Trophoblast cell (in vitro differentiated cells and primary cell): ENCODE data around the gene RAD23A.
"Not testable (repeated sequence)": the region's sequence is repeated elsewhere in the genome, so short reads cannot be mapped to it uniquely, and the experiment has no call there.

Experiments
- DNase-seq, 2 donors: peaks; one replicate each; pipeline ENCODE4 v3.0.0-alpha.2; 2016
- H2AFZ ChIP-seq: 2 replicates; pipeline ENCODE4 v1.6.1; 2013; ENCODE audit warnings: low read length, moderate library complexity, mild to moderate bottlenecking; ENCODE audit not compliant: insufficient read depth, poor library complexity
- H2AK5ac ChIP-seq: 2 replicates; pipeline ENCODE4 v1.6.1; 2013; ENCODE audit warnings: mild to moderate bottlenecking, low read length
- H2BK120ac ChIP-seq: 2 replicates; pipeline ENCODE4 v1.6.1; 2013; ENCODE audit warnings: low read length, mild to moderate bottlenecking, moderate library complexity; ENCODE audit not compliant: insufficient read depth, poor library complexity
- H2BK12ac ChIP-seq: 2 replicates; pipeline ENCODE4 v1.6.1; 2013; ENCODE audit warnings: mild to moderate bottlenecking, low read length, moderate library complexity
- H2BK5ac ChIP-seq: 2 replicates; pipeline ENCODE4 v1.6.1; 2013; ENCODE audit warnings: low read length, low read depth, moderate library complexity, mild to moderate bottlenecking; ENCODE audit not compliant: poor library complexity
- H3K14ac ChIP-seq: 2 replicates; pipeline ENCODE4 v1.6.1; 2013; ENCODE audit warnings: mild to moderate bottlenecking, low read length
- H3K18ac ChIP-seq: 2 replicates; pipeline ENCODE4 v1.6.1; 2013; ENCODE audit warnings: mild to moderate bottlenecking, low read length
- H3K23ac ChIP-seq: 2 replicates; pipeline ENCODE4 v1.6.1; 2013; ENCODE audit warnings: low read length
- H3K27ac ChIP-seq: 2 replicates; pipeline ENCODE4 v1.5.1; 2013; ENCODE audit warnings: low read depth, mild to moderate bottlenecking, inconsistent platforms, low read length, moderate library complexity
- H3K27me3 ChIP-seq: 2 replicates; pipeline ENCODE4 v1.6.1; 2013; ENCODE audit warnings: inconsistent platforms, mild to moderate bottlenecking, low read length, moderate library complexity; ENCODE audit not compliant: insufficient read depth
- H3K36me3 ChIP-seq, 2 experiments: 1 replicate in 1 of 2; 2 replicates in 1 of 2; pipeline ENCODE4 v1.6.1; 2013; ENCODE audit warnings: low read length in 2 of 2, mild to moderate bottlenecking in 2 of 2, moderate library complexity in 1 of 2; ENCODE audit not compliant: insufficient read depth in 2 of 2, control insufficient read depth in 1 of 2
- H3K4ac ChIP-seq: 2 replicates; pipeline ENCODE4 v1.6.1; 2013; ENCODE audit warnings: low read depth, mild to moderate bottlenecking, low read length, moderate library complexity
- H3K4me1 ChIP-seq, 2 experiments: 1 replicate in 1 of 2; 2 replicates in 1 of 2; pipeline ENCODE4 v1.6.1; 2013; ENCODE audit warnings: low read length in 2 of 2, mild to moderate bottlenecking in 2 of 2, moderate library complexity in 1 of 2; ENCODE audit not compliant: insufficient read depth in 2 of 2, control insufficient read depth in 1 of 2
- H3K4me2 ChIP-seq: 2 replicates; pipeline ENCODE4 v1.6.1; 2013; ENCODE audit warnings: inconsistent platforms, mild to moderate bottlenecking, low read length, moderate library complexity
- H3K4me3 ChIP-seq: 2 replicates; pipeline ENCODE4 v1.5.1; 2013; ENCODE audit warnings: mild to moderate bottlenecking, low read depth, low read length, inconsistent platforms
- H3K79me1 ChIP-seq: one replicate; pipeline ENCODE4 v1.6.1; 2013; ENCODE audit warnings: low read length
- H3K79me2 ChIP-seq: 2 replicates; pipeline ENCODE4 v1.6.1; 2013; ENCODE audit warnings: low read length, mild to moderate bottlenecking; ENCODE audit not compliant: control insufficient read depth, insufficient read depth, poor library complexity
- H3K9ac ChIP-seq: 2 replicates; pipeline ENCODE4 v1.6.1; 2013; ENCODE audit warnings: mild to moderate bottlenecking, low read length
- H3K9me3 ChIP-seq: 2 replicates; pipeline ENCODE4 v1.6.1; 2013; ENCODE audit warnings: low read depth, mild to moderate bottlenecking, control low read depth, inconsistent platforms, low read length; ENCODE audit not compliant: insufficient read depth
- H4K12ac ChIP-seq: 2 replicates; pipeline ENCODE4 v1.6.1; 2013; ENCODE audit warnings: low read depth, mild to moderate bottlenecking, low read length, moderate library complexity
- H4K8ac ChIP-seq: 2 replicates; pipeline ENCODE4 v1.6.1; 2013; ENCODE audit warnings: low read depth, mild to moderate bottlenecking, low read length, moderate library complexity
- H4K91ac ChIP-seq: one replicate; pipeline ENCODE4 v1.6.1; 2013; ENCODE audit warnings: low read depth, mild to moderate bottlenecking, low read length, moderate library complexity
- WGBS: extraction: QIAGEN DNeasy Blood & Tissue Kit; methylation state at CpG from one replicate; pipeline ENCODE4 v1.1.7; 2013; ENCODE audit warnings: missing lambda C conversion rate; ENCODE audit not compliant: insufficient read length, insufficient coverage; ENCODE audit errors: extremely low coverage; 5-methylcytosine and 5-hydroxymethylcytosine counted together

RAD23A gene

DNA sequence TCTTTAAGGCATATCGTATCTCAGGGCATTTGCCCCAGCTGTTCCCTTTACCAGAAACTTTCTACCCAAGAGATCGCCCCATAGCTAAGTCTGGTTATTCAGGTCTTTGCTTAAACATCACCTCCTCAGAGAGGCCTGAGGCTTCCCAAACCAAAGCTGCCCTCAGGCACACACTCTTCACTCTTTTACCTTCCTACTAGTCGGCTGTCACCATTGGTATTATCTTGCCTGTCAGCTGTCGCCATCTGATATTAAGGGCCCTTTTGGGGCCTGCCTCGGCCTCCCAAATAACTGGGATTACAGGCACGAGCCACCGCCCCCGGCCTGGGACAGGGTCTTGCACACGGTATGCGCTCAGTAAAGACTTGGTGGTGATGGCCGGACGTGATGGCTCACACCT, 10.3 kb downstream of the RAD23A start:
- Histone ChIP-seq H3K4ac (peak overlapping the region; percentile 51), H3K4me2 (peak overlapping the region; percentile 90), H3K4me3 (no peak overlapping the region), H3K79me1 (peaks cover 6% of the 10 kb centered on the region), H3K23ac (no peak overlapping the region), H3K18ac (peak overlapping the region; percentile 43), H4K8ac (no peak overlapping the region), H2AK5ac (peak overlapping the region; percentile 15), H3K9ac (peak overlapping the region; percentile 31), H3K79me2 (peaks cover 5% of the 10 kb centered on the region), H4K12ac (no peak overlapping the region), H3K36me3 (peaks cover 31 to 36% of the 10 kb centered on the region in 2 experiments), H3K27me3 (no peaks in the 10 kb centered on the region), H4K91ac (no peak overlapping the region), H2BK120ac (no peak overlapping the region), H3K4me1 (peaks cover 4 to 7% of the 10 kb centered on the region in 2 experiments), H3K9me3 (peaks cover 2% of the 10 kb centered on the region), H3K27ac (no peak overlapping the region), H2BK5ac (no peak overlapping the region), H2AFZ (no peak overlapping the region), H2BK12ac (no peak overlapping the region), H3K14ac (no peak overlapping the region)
- no CpG with 5 or more reads among the region's 12 CpGs for WGBS
- peak in 1 of 2 donors; percentile 39 for DNase-seq

DNA sequence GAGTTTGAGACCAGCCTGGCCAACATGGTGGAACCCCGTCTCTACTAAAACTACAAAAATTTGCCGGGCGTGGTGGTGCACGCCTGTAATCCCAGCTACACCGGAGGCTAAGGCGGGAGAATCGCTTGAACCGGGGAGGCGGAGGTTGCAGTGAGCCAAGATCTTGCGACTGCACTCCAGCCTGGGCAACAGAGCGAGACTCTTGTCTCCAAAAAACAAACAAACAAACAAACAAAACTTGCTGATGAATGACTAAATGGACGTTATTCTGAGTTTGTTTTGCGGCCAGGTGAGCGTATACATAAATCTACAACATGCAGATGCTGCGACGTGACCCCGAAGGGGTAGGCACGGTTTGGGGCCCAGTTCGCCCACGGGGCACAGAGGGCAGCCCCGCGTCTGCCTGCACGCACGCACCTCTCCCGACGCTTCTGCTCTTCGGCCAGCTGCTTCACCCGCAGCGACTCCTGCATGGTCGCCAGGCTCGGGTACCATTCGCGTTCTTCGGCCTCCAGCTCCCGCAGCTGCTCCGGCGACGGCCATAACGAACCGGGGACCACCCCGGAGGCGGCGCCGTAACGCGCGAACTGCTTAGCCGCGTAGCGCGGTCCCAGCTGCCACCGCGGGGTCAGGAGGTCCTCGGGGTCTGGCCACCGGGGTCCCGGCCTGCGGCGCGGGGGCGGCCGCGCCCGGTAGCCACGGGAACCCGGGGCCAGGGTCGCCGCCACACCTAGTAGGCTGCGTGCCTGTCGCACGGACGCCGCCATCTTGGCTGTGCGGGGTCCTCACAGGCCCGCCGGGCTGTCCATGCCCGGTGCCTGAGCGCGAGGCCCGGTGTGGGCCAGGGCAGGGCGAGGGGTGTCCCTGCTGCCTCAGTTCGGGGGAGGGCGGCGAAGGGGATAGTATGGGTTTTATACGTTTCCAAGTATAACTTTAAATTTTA, 11.1 kb downstream of the RAD23A start, which contains the start of gene GADD45GIP1:
TSS of gene GADD45GIP1 (minus strand) at position 778 of the 943 bp plus-strand sequence. CDS start at position 767, 11 bp downstream.
- Histone ChIP-seq H3K36me3 (peaks cover 26 to 30% of the 10 kb centered on the region in 2 experiments), H3K4me3 (peak within 1 kb of the TSS; percentile 97), H3K14ac (peak within 1 kb of the TSS; percentile 61), H3K4ac (peak within 1 kb of the TSS; percentile 96), H2BK5ac (peak within 1 kb of the TSS; percentile 91), H3K27ac (peak within 1 kb of the TSS; percentile 91), H3K9ac (peak within 1 kb of the TSS; percentile 96), H3K23ac (no peak within 1 kb of the TSS), H3K9me3 (peaks cover 2% of the 10 kb centered on the region), H4K91ac (peak within 1 kb of the TSS; percentile 93), H2AK5ac (peak within 1 kb of the TSS; percentile 19), H3K4me2 (peak within 1 kb of the TSS; percentile 90), H2BK120ac (peak within 1 kb of the TSS; percentile 1), H4K8ac (peak within 1 kb of the TSS; percentile 77), H3K4me1 (peaks cover 4 to 7% of the 10 kb centered on the region in 2 experiments), H2BK12ac (no peak within 1 kb of the TSS), H3K79me2 (peaks cover 5% of the 10 kb centered on the region), H2AFZ (peak within 1 kb of the TSS; percentile 44), H4K12ac (peak within 1 kb of the TSS; percentile 78), H3K18ac (peak within 1 kb of the TSS; percentile 43), H3K27me3 (no peaks in the 10 kb centered on the region), H3K79me1 (peaks cover 6% of the 10 kb centered on the region)
- peak; percentile 65 to 83 for DNase-seq
- whole genome bisulfite sequencing: no CpG with 5 or more reads among the region's 84 CpGs

DNA sequence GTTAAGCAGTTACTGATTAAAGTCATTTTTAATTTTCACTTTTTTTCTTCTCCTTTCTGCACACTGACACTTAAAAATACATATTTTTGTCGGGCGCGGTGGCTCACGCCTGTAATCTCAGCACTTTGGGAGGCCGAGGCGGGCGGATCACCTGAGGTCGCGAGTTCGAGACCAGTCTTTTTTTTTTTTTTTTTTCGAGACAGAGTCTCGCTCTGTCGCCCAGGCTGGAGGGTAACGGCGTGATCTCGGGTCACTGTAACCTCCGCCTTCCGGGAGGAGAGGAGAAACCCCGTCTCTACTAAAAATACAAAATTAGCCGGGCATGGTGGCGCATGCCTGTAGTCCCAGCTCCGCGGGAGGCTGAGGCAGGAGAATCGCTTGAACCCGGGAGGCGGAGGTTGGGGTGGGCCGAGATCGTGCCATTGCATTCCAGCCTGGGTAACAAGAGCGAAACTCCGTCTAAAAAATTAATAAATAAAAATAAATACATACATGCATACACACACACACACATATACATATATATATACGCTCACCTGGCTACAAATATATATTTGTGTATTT, 11.8 kb downstream of the RAD23A start:
- H2BK12ac ChIP-seq, H3K9ac ChIP-seq, H2AK5ac ChIP-seq, H3K9me3 ChIP-seq, H3K4me3 ChIP-seq, H3K27ac ChIP-seq, H3K79me1 ChIP-seq, H3K4me1 ChIP-seq, H2BK5ac ChIP-seq, DNase-seq, H3K79me2 ChIP-seq, H3K14ac ChIP-seq, H3K18ac ChIP-seq, H2BK120ac ChIP-seq, H3K23ac ChIP-seq, H3K27me3 ChIP-seq, H3K4ac ChIP-seq: not testable (repeated sequence)
- Histone ChIP-seq H3K36me3 (peaks cover 20 to 23% of the 10 kb centered on the region in 2 experiments), H3K4me2 (peak overlapping the region; percentile 90), H4K12ac (peak overlapping the region; percentile 78), H4K91ac (peak overlapping the region; percentile 93), H2AFZ (peak overlapping the region; percentile 44), H4K8ac (peak overlapping the region; percentile 77)
- WGBS: no CpG with 5 or more reads among the region's 31 CpGs

DNA sequence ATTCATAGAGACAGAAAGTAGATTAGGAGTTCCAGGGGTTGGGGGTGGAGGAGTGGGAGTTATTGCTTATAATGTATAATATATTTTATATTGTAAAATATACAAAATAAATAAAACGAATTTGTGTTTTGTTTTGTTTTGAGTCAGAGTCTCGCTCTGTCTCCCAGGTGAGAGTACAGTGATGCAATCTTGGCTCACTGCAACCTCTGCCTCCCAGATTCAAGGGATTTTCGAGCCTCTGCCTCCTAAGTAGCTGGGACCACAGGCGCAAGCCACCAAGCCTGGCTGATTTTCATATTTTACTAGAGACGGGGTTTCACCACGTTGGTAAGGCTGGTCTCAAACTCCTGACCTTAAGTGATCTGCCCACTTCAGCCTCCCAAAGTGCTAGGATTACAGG, 13.8 kb downstream of the RAD23A start:
- Histone ChIP-seq H2BK12ac (no peak overlapping the region), H2AFZ (no peak overlapping the region), H2BK120ac (no peak overlapping the region), H3K27ac (no peak overlapping the region), H3K4ac (no peak overlapping the region), H3K27me3 (no peaks in the 10 kb centered on the region), H4K91ac (no peak overlapping the region), H3K14ac (no peak overlapping the region), H3K23ac (no peak overlapping the region), H3K18ac (no peak overlapping the region), H3K4me1 (peaks cover 4 to 7% of the 10 kb centered on the region in 2 experiments), H3K9ac (no peak overlapping the region), H4K12ac (no peak overlapping the region), H2AK5ac (no peak overlapping the region), H3K79me2 (peaks cover 5% of the 10 kb centered on the region), H3K4me2 (no peak overlapping the region), H3K4me3 (no peak overlapping the region), H3K79me1 (peaks cover 6% of the 10 kb centered on the region), H3K36me3 (peaks cover under 1 to 4% of the 10 kb centered on the region in 2 experiments), H4K8ac (no peak overlapping the region), H2BK5ac (no peak overlapping the region), H3K9me3 (peaks cover 2% of the 10 kb centered on the region)
- DNase-seq: no peak
- no CpG with 5 or more reads among the region's 6 CpGs for WGBS
